Activated T-helper 2 cell treated with anti-CD3 and anti-CD28 coated beads, Interferon-gamma antibody, Interleukin-2, Interleukin-4, amounts not matched to agents 10 μg/mL and 5 μg/mL and 100 μg/mL, durations not matched to agents 14 hours and 24 hours and 36 hours (primary cell): ENCODE data around the gene PTPRD. TPM values are rescaled to one million over a fixed set of nuclear protein-coding genes. Genes with fewer than 3 reads are reported as not detected.

ENCODE experiments used
- DNase-seq: peaks from one replicate; pipeline ENCODE4 v3.0.0; 2021; ENCODE audit warnings: low spot score
- H3K27ac Mint-ChIP-seq: one replicate; pipeline ENCODE4 v1.8.0; 2021; ENCODE audit warnings: mixed read lengths
- H3K27me3 Mint-ChIP-seq: one replicate; pipeline ENCODE4 v1.8.0; 2021; ENCODE audit warnings: low read depth, mixed read lengths
- H3K36me3 Mint-ChIP-seq: one replicate; pipeline ENCODE4 v1.8.0; 2021; ENCODE audit warnings: low read depth, mixed read lengths
- H3K4me1 Mint-ChIP-seq: one replicate; pipeline ENCODE4 v1.8.0; 2021; ENCODE audit warnings: low read depth, mixed read lengths
- H3K4me3 Mint-ChIP-seq: one replicate; pipeline ENCODE4 v1.8.0; 2021; ENCODE audit warnings: low read depth, mild to moderate bottlenecking, moderate library complexity, mixed read lengths
- H3K9me3 Mint-ChIP-seq: one replicate; pipeline ENCODE4 v1.8.0; 2021; ENCODE audit warnings: mixed read lengths
- intact Hi-C: fragments of 100-400 bp; cut with micrococcal nuclease; formaldehyde crosslinking; loops from one replicate; pipeline ENCODE4 v1.15.1; 2023
- total RNA-seq: library from RNA; stranded (reverse); gene quantifications from 2 replicates; pipeline ENCODE4 v1.2.3, GENCODE V29; 2022

The PTPRD gene
- total RNA-seq, 1 donor from 2014 or later = 1.5 TPM

- no peak overlapping the region for H3K27ac Mint-ChIP-seq
- no peaks in the 10 kb centered on the region for H3K4me1 Mint-ChIP-seq
- no peaks in the 10 kb centered on the region for H3K9me3 Mint-ChIP-seq
- H3K4me3 Mint-ChIP-seq = no peak overlapping the region
- no peaks in the 10 kb centered on the region for H3K27me3 Mint-ChIP-seq
- no peaks in the 10 kb centered on the region for H3K36me3 Mint-ChIP-seq
- intact Hi-C loops = no loop called here
- no peak for DNase-seq
Measured at GRCh38 chr9:9598723-9599122, 1014.1 kb downstream of the PTPRD start.

- Mint-ChIP-seq H3K9me3 (no peaks in the 10 kb centered on the region), H3K4me3 (no peak overlapping the region), H3K36me3 (no peaks in the 10 kb centered on the region), H3K4me1 (no peaks in the 10 kb centered on the region), H3K27me3 (no peaks in the 10 kb centered on the region), H3K27ac (no peak overlapping the region)
- intact Hi-C loops = no loop called here
- DNase-seq = no peak
Measured at GRCh38 chr9:9592104-9592503, 1020.7 kb downstream of the PTPRD start.

GRCh38 chr9:9585920-9586319, 1026.9 kb downstream of the PTPRD start:
- H3K27me3 Mint-ChIP-seq = no peaks in the 10 kb centered on the region
- H3K36me3 Mint-ChIP-seq = no peaks in the 10 kb centered on the region
- H3K4me1 Mint-ChIP-seq = no peaks in the 10 kb centered on the region
- H3K9me3 Mint-ChIP-seq = no peaks in the 10 kb centered on the region
- H3K4me3 Mint-ChIP-seq = no peak overlapping the region
- DNase-seq = no peak
- intact Hi-C loops = no loop called here
- no peak overlapping the region for H3K27ac Mint-ChIP-seq

GRCh38 chr9:9574080-9574479, 1038.7 kb downstream of the PTPRD start:
- no peaks in the 10 kb centered on the region for H3K4me1 Mint-ChIP-seq
- H3K36me3 Mint-ChIP-seq = no peaks in the 10 kb centered on the region

GRCh38 chr9:9565700-9566099, 1047.1 kb downstream of the PTPRD start:
- Mint-ChIP-seq H3K36me3 (no peaks in the 10 kb centered on the region), H3K4me3 (no peak overlapping the region), H3K27me3 (no peaks in the 10 kb centered on the region), H3K4me1 (no peaks in the 10 kb centered on the region), H3K27ac (no peak overlapping the region), H3K9me3 (peaks cover 8% of the 10 kb centered on the region)
- intact Hi-C loops = no loop called here
- no peak for DNase-seq

More at GRCh38 chr9:9574080-9574479, 1038.7 kb downstream of the PTPRD start:
- Mint-ChIP-seq H3K27ac (no peak overlapping the region), H3K4me3 (no peak overlapping the region), H3K27me3 (no peaks in the 10 kb centered on the region), H3K9me3 (no peaks in the 10 kb centered on the region)
- intact Hi-C loops = no loop called here
- no peak for DNase-seq

GRCh38 chr9:9563817-9564216, 1049.0 kb downstream of the PTPRD start:
- Mint-ChIP-seq H3K4me3 (no peak overlapping the region), H3K27me3 (no peaks in the 10 kb centered on the region), H3K27ac (no peak overlapping the region), H3K36me3 (no peaks in the 10 kb centered on the region), H3K9me3 (peaks cover 8% of the 10 kb centered on the region), H3K4me1 (no peaks in the 10 kb centered on the region)
- DNase-seq = no peak
- intact Hi-C loops = no loop called here

- H3K4me3 Mint-ChIP-seq = no peak overlapping the region
- peaks cover 8% of the 10 kb centered on the region for H3K9me3 Mint-ChIP-seq
- no peak for DNase-seq
- no peaks in the 10 kb centered on the region for H3K36me3 Mint-ChIP-seq
- H3K27me3 Mint-ChIP-seq = no peaks in the 10 kb centered on the region
- no peak overlapping the region for H3K27ac Mint-ChIP-seq
- intact Hi-C loops = no loop called here
- no peaks in the 10 kb centered on the region for H3K4me1 Mint-ChIP-seq
Measured at GRCh38 chr9:9560382-9561035, 1052.3 kb downstream of the PTPRD start.

- no peaks in the 10 kb centered on the region for H3K36me3 Mint-ChIP-seq
- intact Hi-C loops = no loop called here
- no peaks in the 10 kb centered on the region for H3K27me3 Mint-ChIP-seq
- peaks cover 8% of the 10 kb centered on the region for H3K9me3 Mint-ChIP-seq
- no peak overlapping the region for H3K4me3 Mint-ChIP-seq
- no peak overlapping the region for H3K27ac Mint-ChIP-seq
- no peak for DNase-seq
- H3K4me1 Mint-ChIP-seq = no peaks in the 10 kb centered on the region
Measured at GRCh38 chr9:9558907-9559306, 1053.9 kb downstream of the PTPRD start.

- H3K27ac Mint-ChIP-seq = no peak overlapping the region
- H3K4me3 Mint-ChIP-seq = no peak overlapping the region
- no peaks in the 10 kb centered on the region for H3K27me3 Mint-ChIP-seq
- DNase-seq = no peak
- no peaks in the 10 kb centered on the region for H3K36me3 Mint-ChIP-seq
- H3K9me3 Mint-ChIP-seq = peaks cover 8% of the 10 kb centered on the region
- intact Hi-C loops = no loop called here
- no peaks in the 10 kb centered on the region for H3K4me1 Mint-ChIP-seq
Measured at GRCh38 chr9:9557804-9558334, 1054.9 kb downstream of the PTPRD start.

- no peaks in the 10 kb centered on the region for H3K27me3 Mint-ChIP-seq
- intact Hi-C loops = no loop called here
- H3K4me1 Mint-ChIP-seq = no peaks in the 10 kb centered on the region
- H3K36me3 Mint-ChIP-seq = no peaks in the 10 kb centered on the region
- H3K4me3 Mint-ChIP-seq = no peak overlapping the region
- H3K27ac Mint-ChIP-seq = no peak overlapping the region
- no peak for DNase-seq
- H3K9me3 Mint-ChIP-seq = peaks cover 8% of the 10 kb centered on the region
Measured at GRCh38 chr9:9556865-9557803, 1055.7 kb downstream of the PTPRD start.

GRCh38 chr9:9552665-9553064, 1060.1 kb downstream of the PTPRD start:
- H3K9me3 Mint-ChIP-seq = no peaks in the 10 kb centered on the region
- intact Hi-C loops = no loop called here
- DNase-seq = no peak
- no peaks in the 10 kb centered on the region for H3K36me3 Mint-ChIP-seq
- H3K27me3 Mint-ChIP-seq = no peaks in the 10 kb centered on the region
- H3K27ac Mint-ChIP-seq = no peak overlapping the region
- H3K4me3 Mint-ChIP-seq = no peak overlapping the region
- no peaks in the 10 kb centered on the region for H3K4me1 Mint-ChIP-seq

GRCh38 chr9:9538766-9539165, 1074.0 kb downstream of the PTPRD start:
- no peak for DNase-seq
- H3K36me3 Mint-ChIP-seq = no peaks in the 10 kb centered on the region
- H3K27ac Mint-ChIP-seq = no peak overlapping the region
- H3K4me3 Mint-ChIP-seq = no peak overlapping the region
- no peaks in the 10 kb centered on the region for H3K27me3 Mint-ChIP-seq
- H3K9me3 Mint-ChIP-seq = peaks cover 7% of the 10 kb centered on the region
- no peaks in the 10 kb centered on the region for H3K4me1 Mint-ChIP-seq
- intact Hi-C loops = no loop called here

GRCh38 chr9:9538356-9538755, 1074.4 kb downstream of the PTPRD start:
- Mint-ChIP-seq H3K4me1 (no peaks in the 10 kb centered on the region), H3K4me3 (no peak overlapping the region), H3K9me3 (peaks cover 7% of the 10 kb centered on the region), H3K27me3 (no peaks in the 10 kb centered on the region), H3K27ac (no peak overlapping the region), H3K36me3 (no peaks in the 10 kb centered on the region)
- no peak for DNase-seq
- intact Hi-C loops = no loop called here
